Hepatocyte (in vitro differentiated cells): Measurements from ENCODE around the gene SLX4IP.

ENCODE experiments used
- CTCF ChIP-seq: fragments of 200-600 bp; sonication (generic); IDR thresholded peaks from 2 replicates; pipeline ENCODE4 v1.5.1; 2016; ENCODE audit warnings: antibody characterized with exemption, mild to moderate bottlenecking; ENCODE audit not compliant: poor library complexity
- EZH2 ChIP-seq: fragments of 200-600 bp; sonication (generic); IDR thresholded peaks from 2 replicates; pipeline ENCODE4 v1.6.1; 2016; ENCODE audit warnings: antibody characterized with exemption, mild to moderate bottlenecking, borderline replicate concordance

- TF ChIP-seq CTCF (no peak), EZH2 (no peak)
These were observed 184.3 kb downstream of the SLX4IP start for GRCh38 chr20:10619427-10619826.
